Ectodermal cell (in vitro differentiated cells): ENCODE measurements around the gene GADD45GIP1.
"Not testable (repeated sequence)": the region's sequence is repeated elsewhere in the genome, so short reads cannot be mapped to it uniquely, and the experiment has no call there.

Experiments used
- H3K27ac ChIP-seq: 2 replicates; pipeline ENCODE4 v1.7.0; 2013; ENCODE audit warnings: mild to moderate bottlenecking, low read depth, low read length; ENCODE audit not compliant: insufficient read depth, poor library complexity, severe bottlenecking
- H3K27me3 ChIP-seq: 2 replicates; pipeline ENCODE4 v1.7.0; 2013; ENCODE audit warnings: mild to moderate bottlenecking, low read length; ENCODE audit not compliant: insufficient read depth, control insufficient read depth, poor library complexity, severe bottlenecking
- H3K36me3 ChIP-seq: one replicate; pipeline ENCODE4 v1.7.0; 2013; ENCODE audit warnings: low read length; ENCODE audit not compliant: control insufficient read depth, insufficient read depth
- H3K4me1 ChIP-seq: one replicate; pipeline ENCODE4 v1.7.0; 2013; ENCODE audit warnings: low read length; ENCODE audit not compliant: control insufficient read depth, insufficient read depth
- H3K4me3 ChIP-seq: 2 replicates; pipeline ENCODE4 v1.7.0; 2013; ENCODE audit warnings: low read depth, low read length, control low read depth; ENCODE audit not compliant: insufficient read depth
- H3K9me3 ChIP-seq: 2 replicates; pipeline ENCODE4 v1.7.0; 2013; ENCODE audit warnings: mild to moderate bottlenecking, low read length, moderate library complexity; ENCODE audit not compliant: control insufficient read depth
- WGBS, 2 experiments: methylation state at CpG; one replicate each; pipeline ENCODE4 v1.1.7; 2013; ENCODE audit warnings: missing lambda C conversion rate in 2 of 2; 5-methylcytosine and 5-hydroxymethylcytosine counted together

Gene GADD45GIP1

DNA sequence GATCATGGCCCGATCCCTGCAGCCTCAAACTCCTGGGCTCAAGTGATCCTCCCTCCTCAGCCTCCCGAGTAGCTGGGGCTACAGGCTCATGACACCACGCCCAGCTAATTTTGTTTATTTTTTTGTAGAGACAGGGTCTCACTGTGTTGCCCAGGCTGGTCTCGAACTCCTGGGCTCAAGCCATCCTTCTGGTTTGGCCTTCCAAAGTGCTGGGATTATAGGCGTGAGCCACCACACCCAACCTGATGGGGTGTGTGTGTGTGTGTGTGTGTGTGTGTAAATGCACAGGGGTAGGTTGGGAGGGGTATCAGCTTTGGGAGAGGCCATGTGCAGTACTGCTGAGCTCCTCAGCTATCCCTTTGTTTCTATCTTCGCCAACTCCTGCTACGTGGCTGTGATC is 19.1 kb upstream of the GADD45GIP1 start:
- H3K4me3 ChIP-seq, H3K4me1 ChIP-seq, H3K27ac ChIP-seq, H3K36me3 ChIP-seq, H3K9me3 ChIP-seq, H3K27me3 ChIP-seq: not testable (repeated sequence)
- 81 to 85% methylated on average over 7 of the region's 7 CpGs for WGBS, 2 experiments

DNA sequence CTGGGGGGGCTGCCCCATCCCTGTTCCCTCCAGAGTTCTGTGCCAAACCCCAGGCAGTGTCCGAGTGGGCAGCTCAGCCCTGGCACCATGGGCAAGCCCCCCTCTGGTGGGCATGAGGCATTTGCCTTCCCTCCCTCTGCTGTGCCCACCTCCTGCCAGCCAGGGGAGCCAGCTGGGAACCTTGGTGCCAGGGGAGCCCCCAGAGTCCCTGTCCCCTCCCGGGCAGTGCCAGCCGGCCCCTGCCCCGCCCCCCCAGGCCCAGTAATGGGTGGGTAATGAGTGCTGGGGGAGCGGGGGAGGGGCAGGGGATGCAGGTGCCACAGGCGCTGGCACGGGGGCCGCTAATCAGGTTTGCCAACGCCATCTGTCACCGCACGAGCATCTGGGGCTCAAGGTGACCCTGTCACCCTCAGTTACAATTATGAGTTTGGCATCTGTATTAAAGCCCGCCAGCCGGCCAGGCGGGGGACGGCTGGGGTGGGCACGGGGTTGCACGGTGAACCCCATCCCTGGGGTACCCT is 18.3 kb upstream of the GADD45GIP1 start:
- H3K27ac ChIP-seq = no peak overlapping the region
- no peaks in the 10 kb centered on the region for H3K36me3 ChIP-seq
- no peaks in the 10 kb centered on the region for H3K4me1 ChIP-seq
- no peaks in the 10 kb centered on the region for H3K9me3 ChIP-seq
- no peak overlapping the region for H3K4me3 ChIP-seq
- H3K27me3 ChIP-seq = no peaks in the 10 kb centered on the region
- WGBS, 2 experiments = 90 to 91% methylated on average over 17 of the region's 17 CpGs

GRCh38 chr19:12974301-12975220 is 17.5 kb upstream of the GADD45GIP1 start:
- Histone ChIP-seq H3K27me3 (no peaks in the 10 kb centered on the region), H3K27ac (no peak overlapping the region), H3K9me3 (no peaks in the 10 kb centered on the region), H3K36me3 (no peaks in the 10 kb centered on the region), H3K4me3 (no peak overlapping the region), H3K4me1 (no peaks in the 10 kb centered on the region)
- WGBS, 2 experiments = 79 to 80% methylated on average over 19 of the region's 19 CpGs

DNA sequence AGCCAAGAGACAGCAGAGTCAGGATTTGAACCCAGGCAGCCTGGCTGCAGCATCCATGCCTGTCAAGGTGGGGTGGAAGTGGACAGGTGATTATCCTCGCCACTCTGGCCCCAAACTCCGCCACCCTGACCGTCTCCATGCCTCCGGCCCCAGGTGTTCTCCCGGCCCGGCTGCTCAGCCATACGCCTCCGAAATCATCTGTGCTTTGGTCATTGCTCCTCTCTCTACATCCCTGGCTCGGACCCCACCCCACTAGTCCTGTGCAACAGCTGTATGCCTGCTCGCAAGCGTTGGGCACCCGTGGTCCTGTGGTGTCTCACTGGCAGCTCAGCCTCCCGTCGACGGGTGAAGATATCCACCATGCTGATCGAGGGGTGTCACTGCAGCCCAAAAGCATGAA is 16.2 kb upstream of the GADD45GIP1 start:
- Histone ChIP-seq H3K4me3 (no peak overlapping the region), H3K27ac (no peak overlapping the region), H3K4me1 (no peaks in the 10 kb centered on the region), H3K27me3 (no peaks in the 10 kb centered on the region), H3K36me3 (no peaks in the 10 kb centered on the region), H3K9me3 (no peaks in the 10 kb centered on the region)
- 91 to 92% methylated on average over 16 of the region's 16 CpGs for WGBS, 2 experiments

DNA sequence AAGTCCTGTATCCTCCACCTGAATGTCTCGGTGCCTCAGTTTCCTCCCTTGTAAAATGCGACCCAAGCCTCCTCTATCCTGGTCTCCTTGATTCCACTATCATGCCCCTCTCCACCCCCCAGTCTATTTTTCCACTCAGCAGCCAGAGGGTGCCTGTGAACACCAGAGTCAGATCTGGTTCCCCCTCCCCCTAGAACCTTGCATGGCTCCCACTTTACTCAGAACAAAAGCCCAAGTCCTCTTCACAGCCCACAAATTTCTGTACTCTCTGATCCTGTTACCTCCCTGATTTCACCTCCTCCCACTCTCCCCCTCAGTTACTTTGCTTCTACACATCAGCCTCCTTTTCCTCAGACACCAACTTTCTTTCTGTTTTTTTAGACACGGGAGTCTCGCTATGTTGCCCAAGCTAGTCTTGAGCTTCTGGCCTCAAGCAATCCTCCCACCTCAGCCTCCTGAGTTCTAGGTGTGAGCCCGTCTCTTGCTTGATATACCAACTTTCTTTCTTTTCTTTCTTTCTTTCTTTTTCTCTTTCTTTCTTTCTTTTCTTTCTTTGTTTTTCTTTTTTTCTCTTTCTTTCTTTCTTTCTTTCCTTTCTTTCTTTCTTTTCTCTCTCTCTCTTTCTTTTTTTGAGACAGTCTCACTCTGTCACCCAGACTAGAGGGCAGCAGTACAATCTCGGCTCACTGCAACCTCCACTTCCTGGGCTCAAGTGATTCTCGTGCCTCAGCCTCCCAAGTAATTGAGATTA is 13.2 kb upstream of the GADD45GIP1 start:
- 91 to 92% methylated on average over 7 of the region's 7 CpGs for WGBS, 2 experiments
- Histone ChIP-seq H3K27ac (no peak overlapping the region), H3K36me3 (no peaks in the 10 kb centered on the region), H3K4me1 (peaks cover 4% of the 10 kb centered on the region), H3K9me3 (no peaks in the 10 kb centered on the region), H3K27me3 (no peaks in the 10 kb centered on the region), H3K4me3 (no peak overlapping the region)

DNA sequence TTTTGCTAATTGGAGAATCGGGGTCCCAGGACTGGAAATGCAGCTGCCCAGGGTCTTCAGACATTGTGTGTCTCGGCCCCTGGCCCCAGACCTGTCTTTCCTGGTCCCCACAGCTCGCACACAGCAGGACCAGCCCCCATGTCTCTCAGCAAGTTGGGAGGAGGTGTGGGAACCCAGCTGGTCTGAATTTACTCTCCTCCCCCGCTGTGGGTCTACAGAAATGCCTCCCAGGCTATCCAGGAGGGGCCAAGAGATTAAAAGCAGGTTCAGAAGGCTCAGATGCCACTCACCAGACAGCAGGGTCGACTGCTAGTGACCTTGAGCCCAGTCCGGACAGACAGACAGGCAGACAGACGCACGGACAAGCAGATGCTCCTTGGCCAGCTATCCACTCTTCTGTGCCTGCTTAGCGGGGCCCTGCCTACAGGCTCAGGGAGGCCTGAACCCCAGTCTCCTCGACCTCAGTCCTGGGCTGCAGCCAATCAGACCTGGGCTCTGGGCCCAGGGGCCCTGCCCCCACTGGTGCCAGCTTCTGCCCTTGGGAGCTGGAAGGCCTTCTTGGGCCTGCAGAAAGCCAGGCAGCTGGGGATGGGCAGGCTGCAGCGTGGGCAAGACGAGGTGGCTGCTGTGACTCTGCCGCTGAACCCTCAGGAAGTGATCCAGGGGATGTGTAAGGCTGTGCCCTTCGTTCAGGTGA is 12.4 kb upstream of the GADD45GIP1 start, which contains the start of gene DAND5:
Gene DAND5 (plus strand): TSS at position 285 of the 697 bp plus-strand sequence. CDS start 85 bp downstream, at position 370.
- WGBS, 2 experiments = 69 to 73% methylated on average over 14 of the region's 14 CpGs
- H3K4me1 ChIP-seq = peaks cover 6% of the 10 kb centered on the region
- no peak within 1 kb of the TSS for H3K27ac ChIP-seq
- no peaks in the 10 kb centered on the region for H3K9me3 ChIP-seq
- H3K36me3 ChIP-seq = no peaks in the 10 kb centered on the region
- H3K4me3 ChIP-seq = no peak within 1 kb of the TSS
- H3K27me3 ChIP-seq = no peaks in the 10 kb centered on the region

- no peaks in the 10 kb centered on the region for H3K27me3 ChIP-seq
- WGBS, 2 experiments = 92 to 93% methylated on average over 4 to 5 of the region's 5 CpGs
Observed at GRCh38 chr19:12967907-12968306, 10.9 kb upstream of the GADD45GIP1 start.

GRCh38 chr19:12965812-12966135 is 8.8 kb upstream of the GADD45GIP1 start:
- no peak overlapping the region for H3K27ac ChIP-seq
- peaks cover 6% of the 10 kb centered on the region for H3K4me1 ChIP-seq
- 59 to 72% methylated on average over 6 to 8 of the region's 8 CpGs for WGBS, 2 experiments
- no peaks in the 10 kb centered on the region for H3K36me3 ChIP-seq
- peak overlapping the region; percentile 6 for H3K4me3 ChIP-seq
- no peaks in the 10 kb centered on the region for H3K9me3 ChIP-seq
- H3K27me3 ChIP-seq = no peaks in the 10 kb centered on the region

More at GRCh38 chr19:12967907-12968306, 10.9 kb upstream of the GADD45GIP1 start:
- Histone ChIP-seq H3K9me3 (no peaks in the 10 kb centered on the region), H3K27ac (no peak overlapping the region), H3K4me1 (peaks cover 6% of the 10 kb centered on the region), H3K36me3 (no peaks in the 10 kb centered on the region), H3K4me3 (no peak overlapping the region)

- H3K36me3 ChIP-seq = no peaks in the 10 kb centered on the region
- 3 to 4% methylated on average over 34 of the region's 34 CpGs for WGBS, 2 experiments
- no peaks in the 10 kb centered on the region for H3K27me3 ChIP-seq
- H3K4me1 ChIP-seq = peaks cover 6% of the 10 kb centered on the region
- peak overlapping the region; percentile 19 for H3K4me3 ChIP-seq
- H3K9me3 ChIP-seq = no peaks in the 10 kb centered on the region
- H3K27ac ChIP-seq = no peak overlapping the region
Observed at GRCh38 chr19:12965017-12965811, 8.2 kb upstream of the GADD45GIP1 start.
